Lower leg skin (tissue), 3 donors: ENCODE results near the gene BBIP1.

Experiments
- POLR2A ChIP-seq, 2 donors: fragments of 450-650 bp; IDR thresholded peaks; one replicate each; pipeline ENCODE4 v1.6.1; 2016 to 2017; ENCODE audit warnings: antibody characterized with exemption in 2 of 2, mild to moderate bottlenecking in 1 of 2, moderate library complexity in 1 of 2
- TF ChIP-seq, protein P1 (sequence below), 3 donors: fragments of 450-650 bp; IDR thresholded peaks; one replicate each; pipeline ENCODE4 v1.5.1; 2016; ENCODE audit warnings: antibody characterized with exemption in 3 of 3, mild to moderate bottlenecking in 3 of 3, moderate library complexity in 2 of 3

DNA sequence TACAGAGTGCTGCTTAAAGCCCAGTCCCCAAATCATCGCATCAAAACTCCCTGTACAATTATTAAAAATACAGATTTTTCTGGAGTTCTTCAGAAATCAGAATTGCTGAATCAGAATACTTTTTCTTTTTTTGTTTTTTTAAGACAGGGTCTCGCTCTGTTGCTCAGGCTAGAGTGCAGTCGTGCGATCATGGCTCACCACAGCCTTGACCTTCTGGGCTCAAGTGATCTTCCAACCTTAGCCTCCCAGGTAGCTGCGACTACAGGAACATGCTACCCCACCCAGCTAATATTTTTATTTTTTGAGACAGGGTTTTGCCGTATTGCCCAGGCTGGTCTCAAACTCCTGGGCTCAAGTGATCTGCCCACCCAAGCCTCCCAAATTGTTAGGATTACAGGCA, 3.9 kb downstream of the BBIP1 start:
- TF ChIP-seq, protein P1, sequence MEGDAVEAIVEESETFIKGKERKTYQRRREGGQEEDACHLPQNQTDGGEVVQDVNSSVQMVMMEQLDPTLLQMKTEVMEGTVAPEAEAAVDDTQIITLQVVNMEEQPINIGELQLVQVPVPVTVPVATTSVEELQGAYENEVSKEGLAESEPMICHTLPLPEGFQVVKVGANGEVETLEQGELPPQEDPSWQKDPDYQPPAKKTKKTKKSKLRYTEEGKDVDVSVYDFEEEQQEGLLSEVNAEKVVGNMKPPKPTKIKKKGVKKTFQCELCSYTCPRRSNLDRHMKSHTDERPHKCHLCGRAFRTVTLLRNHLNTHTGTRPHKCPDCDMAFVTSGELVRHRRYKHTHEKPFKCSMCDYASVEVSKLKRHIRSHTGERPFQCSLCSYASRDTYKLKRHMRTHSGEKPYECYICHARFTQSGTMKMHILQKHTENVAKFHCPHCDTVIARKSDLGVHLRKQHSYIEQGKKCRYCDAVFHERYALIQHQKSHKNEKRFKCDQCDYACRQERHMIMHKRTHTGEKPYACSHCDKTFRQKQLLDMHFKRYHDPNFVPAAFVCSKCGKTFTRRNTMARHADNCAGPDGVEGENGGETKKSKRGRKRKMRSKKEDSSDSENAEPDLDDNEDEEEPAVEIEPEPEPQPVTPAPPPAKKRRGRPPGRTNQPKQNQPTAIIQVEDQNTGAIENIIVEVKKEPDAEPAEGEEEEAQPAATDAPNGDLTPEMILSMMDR (IDR thresholded peaks at IDR 0.05) = no peak
- TF ChIP-seq POLR2A (IDR thresholded peaks at IDR 0.05) = no peak
